Neural crest cell (in vitro differentiated cells): ENCODE measurements around the gene ATG9B. TPM values are rescaled to one million over a fixed set of nuclear protein-coding genes. Genes with fewer than 3 reads are reported as not detected.
A peak's percentile ranks its signal among the peaks of the same experiment; 100 is the strongest.

Source experiments
- DNase-seq: peaks from one replicate; pipeline ENCODE4 v3.0.0; 2021; ENCODE audit warnings: low read depth, mixed read lengths, low spot score
- H3K27ac Mint-ChIP-seq: one replicate; pipeline ENCODE4 v1.8.0; 2021; ENCODE audit warnings: mild to moderate bottlenecking, mixed read lengths; ENCODE audit not compliant: unreplicated experiment
- H3K27me3 Mint-ChIP-seq: 2 replicates; pipeline ENCODE4 v1.8.0; 2021; ENCODE audit warnings: low read depth, mild to moderate bottlenecking, mixed read lengths
- H3K36me3 Mint-ChIP-seq: 2 replicates; pipeline ENCODE4 v1.8.0; 2021; ENCODE audit warnings: low read depth, mild to moderate bottlenecking, mixed read lengths
- H3K4me1 Mint-ChIP-seq: 2 replicates; pipeline ENCODE4 v1.8.0; 2021; ENCODE audit warnings: mixed read lengths
- H3K4me3 Mint-ChIP-seq: one replicate; pipeline ENCODE4 v1.8.0; 2021; ENCODE audit warnings: mild to moderate bottlenecking, mixed read lengths
- H3K9me3 Mint-ChIP-seq: 2 replicates; pipeline ENCODE4 v1.8.0; 2021; ENCODE audit warnings: mixed read lengths
- total RNA-seq: library from RNA; stranded (reverse); gene quantifications from 2 replicates; pipeline ENCODE4 v1.2.1, GENCODE V29; 2021
- TF ChIP-seq, protein P1 (sequence below): fragments of 200-600 bp; sonication (generic); conservative IDR thresholded peaks from 2 replicates; pipeline ENCODE4 v1.5.0; 2021; ENCODE audit warnings: antibody characterized with exemption, mild to moderate bottlenecking

The ATG9B gene
- total RNA-seq, 1 donor from 2014 or later: 8.0 TPM

DNA sequence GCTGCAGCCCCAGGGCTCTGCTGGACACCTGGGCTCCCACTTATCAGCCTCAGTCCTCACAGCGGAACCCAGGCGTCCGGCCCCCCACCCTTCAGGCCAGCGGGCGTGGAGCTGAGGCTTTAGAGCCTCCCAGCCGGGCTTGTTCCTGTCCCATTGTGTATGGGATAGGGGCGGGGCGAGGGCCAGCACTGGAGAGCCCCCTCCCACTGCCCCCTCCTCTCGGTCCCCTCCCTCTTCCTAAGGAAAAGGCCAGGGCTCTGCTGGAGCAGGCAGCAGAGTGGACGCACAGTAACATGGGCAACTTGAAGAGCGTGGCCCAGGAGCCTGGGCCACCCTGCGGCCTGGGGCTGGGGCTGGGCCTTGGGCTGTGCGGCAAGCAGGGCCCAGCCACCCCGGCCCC lies 30.8 kb downstream of the ATG9B start:
- no peak for DNase-seq
- no peaks in the 10 kb centered on the region for H3K9me3 Mint-ChIP-seq
- no peak overlapping the region for H3K4me3 Mint-ChIP-seq
- peaks cover 38% of the 10 kb centered on the region for H3K4me1 Mint-ChIP-seq
- no peaks in the 10 kb centered on the region for H3K36me3 Mint-ChIP-seq
- no peak overlapping the region for H3K27ac Mint-ChIP-seq
- H3K27me3 Mint-ChIP-seq: no peaks in the 10 kb centered on the region
- TF ChIP-seq, protein P1, sequence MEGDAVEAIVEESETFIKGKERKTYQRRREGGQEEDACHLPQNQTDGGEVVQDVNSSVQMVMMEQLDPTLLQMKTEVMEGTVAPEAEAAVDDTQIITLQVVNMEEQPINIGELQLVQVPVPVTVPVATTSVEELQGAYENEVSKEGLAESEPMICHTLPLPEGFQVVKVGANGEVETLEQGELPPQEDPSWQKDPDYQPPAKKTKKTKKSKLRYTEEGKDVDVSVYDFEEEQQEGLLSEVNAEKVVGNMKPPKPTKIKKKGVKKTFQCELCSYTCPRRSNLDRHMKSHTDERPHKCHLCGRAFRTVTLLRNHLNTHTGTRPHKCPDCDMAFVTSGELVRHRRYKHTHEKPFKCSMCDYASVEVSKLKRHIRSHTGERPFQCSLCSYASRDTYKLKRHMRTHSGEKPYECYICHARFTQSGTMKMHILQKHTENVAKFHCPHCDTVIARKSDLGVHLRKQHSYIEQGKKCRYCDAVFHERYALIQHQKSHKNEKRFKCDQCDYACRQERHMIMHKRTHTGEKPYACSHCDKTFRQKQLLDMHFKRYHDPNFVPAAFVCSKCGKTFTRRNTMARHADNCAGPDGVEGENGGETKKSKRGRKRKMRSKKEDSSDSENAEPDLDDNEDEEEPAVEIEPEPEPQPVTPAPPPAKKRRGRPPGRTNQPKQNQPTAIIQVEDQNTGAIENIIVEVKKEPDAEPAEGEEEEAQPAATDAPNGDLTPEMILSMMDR: no peak

DNA sequence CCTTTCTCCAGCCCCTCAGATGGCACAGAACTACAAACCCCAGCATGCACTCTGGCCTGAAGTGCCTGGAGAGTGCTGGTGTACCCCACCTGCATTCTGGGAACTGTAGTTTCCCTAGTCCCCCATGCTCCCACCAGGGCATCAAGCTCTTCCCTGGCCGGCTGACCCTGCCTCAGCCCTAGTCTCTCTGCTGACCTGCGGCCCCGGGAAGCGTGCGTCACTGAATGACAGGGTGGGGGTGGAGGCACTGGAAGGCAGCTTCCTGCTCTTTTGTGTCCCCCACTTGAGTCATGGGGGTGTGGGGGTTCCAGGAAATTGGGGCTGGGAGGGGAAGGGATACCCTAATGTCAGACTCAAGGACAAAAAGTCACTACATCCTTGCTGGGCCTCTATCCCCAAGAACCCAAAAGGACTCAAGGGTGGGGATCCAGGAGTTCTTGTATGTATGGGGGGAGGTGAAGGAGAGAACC lies 31.4 kb downstream of the ATG9B start:
- Mint-ChIP-seq H3K4me3 (peak overlapping the region; percentile 25), H3K4me1 (peaks cover 43% of the 10 kb centered on the region), H3K27ac (peak overlapping the region; percentile 87)

DNA sequence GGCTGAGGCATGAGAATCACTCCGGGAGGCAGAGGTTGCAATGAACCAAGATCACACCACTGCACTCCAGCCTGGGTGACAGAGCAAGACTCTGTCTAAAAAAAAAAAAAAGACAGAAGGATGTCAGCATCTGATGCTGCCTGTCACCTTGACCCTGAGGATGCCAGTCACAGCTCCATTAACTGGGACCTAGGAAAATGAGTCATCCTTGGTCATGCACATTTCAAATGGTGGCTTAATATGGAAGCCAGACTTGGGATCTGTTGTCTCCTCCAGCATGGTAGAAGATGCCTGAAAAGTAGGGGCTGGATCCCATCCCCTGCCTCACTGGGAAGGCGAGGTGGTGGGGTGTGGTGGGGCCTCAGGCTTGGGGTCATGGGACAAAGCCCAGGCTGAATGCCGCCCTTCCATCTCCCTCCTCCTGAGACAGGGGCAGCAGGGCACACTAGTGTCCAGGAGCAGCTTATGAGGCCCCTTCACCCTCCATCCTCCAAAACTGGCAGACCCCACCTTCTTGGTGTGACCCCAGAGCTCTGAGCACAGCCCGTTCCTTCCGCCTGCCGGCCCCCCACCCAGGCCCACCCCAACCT lies 32.1 kb downstream of the ATG9B start:
- TF ChIP-seq, protein P1: no peak
- H3K36me3 Mint-ChIP-seq: no peaks in the 10 kb centered on the region
- H3K4me1 Mint-ChIP-seq: peaks cover 39% of the 10 kb centered on the region
- no peaks in the 10 kb centered on the region for H3K9me3 Mint-ChIP-seq
- no peak for DNase-seq
- H3K27ac Mint-ChIP-seq: no peak overlapping the region
- no peak overlapping the region for H3K4me3 Mint-ChIP-seq
- no peaks in the 10 kb centered on the region for H3K27me3 Mint-ChIP-seq

More for the DNA sequence above, 31.4 kb downstream of the ATG9B start:
- TF ChIP-seq, protein P1: no peak
- Mint-ChIP-seq H3K9me3 (no peaks in the 10 kb centered on the region), H3K36me3 (no peaks in the 10 kb centered on the region), H3K27me3 (no peaks in the 10 kb centered on the region)
- peak; percentile 68 for DNase-seq

GRCh38 chr7:150990416-150991186 lies 33.7 kb downstream of the ATG9B start, which contains the start of gene NOS3:
Gene NOS3, plus strand, starts transcription at chr7:150991017. Its CDS starts 2,787 bp downstream, at chr7:150993804.
- peaks cover 5% of the 10 kb centered on the region for H3K27me3 Mint-ChIP-seq
- no peaks in the 10 kb centered on the region for H3K36me3 Mint-ChIP-seq
- no peaks in the 10 kb centered on the region for H3K9me3 Mint-ChIP-seq
- no peak within 1 kb of the TSS for H3K4me3 Mint-ChIP-seq
- DNase-seq: no peak
- peak within 1 kb of the TSS; percentile 35 for H3K27ac Mint-ChIP-seq
- H3K4me1 Mint-ChIP-seq: peaks cover 44% of the 10 kb centered on the region
- TF ChIP-seq, protein P1: no peak

DNA sequence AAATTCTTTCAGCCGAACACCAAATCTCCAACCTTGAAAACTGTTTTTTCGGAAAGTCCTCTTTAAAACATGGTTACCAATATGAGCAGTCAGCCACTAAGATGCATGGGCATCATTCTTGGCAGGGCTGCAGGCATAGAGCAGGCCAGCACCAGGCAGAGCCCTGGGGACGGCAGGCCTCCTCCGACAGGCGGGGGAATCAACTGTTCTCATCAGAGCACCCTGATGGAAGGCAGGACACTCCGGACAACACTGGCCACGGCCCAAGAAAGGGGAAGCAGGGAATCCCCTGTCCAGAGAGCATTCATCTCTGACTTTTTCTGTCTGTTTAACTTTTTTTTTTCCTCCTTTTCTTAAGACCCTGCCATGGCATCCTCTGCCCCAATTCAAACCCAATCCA lies 34.8 kb downstream of the ATG9B start:
- H3K4me1 Mint-ChIP-seq: peaks cover 44% of the 10 kb centered on the region
- DNase-seq: no peak
- H3K9me3 Mint-ChIP-seq: no peaks in the 10 kb centered on the region
- no peak overlapping the region for H3K27ac Mint-ChIP-seq
- TF ChIP-seq, protein P1: no peak
- H3K4me3 Mint-ChIP-seq: no peak overlapping the region
- peaks cover 5% of the 10 kb centered on the region for H3K27me3 Mint-ChIP-seq
- H3K36me3 Mint-ChIP-seq: no peaks in the 10 kb centered on the region
